HG03060 (cell line): Measurements from ENCODE around the gene LNX1.

Source experiments
- ATAC-seq: cut with Tn5 transposase; IDR thresholded peaks from one replicate; pipeline ENCODE4 v1.9.1; 2021; ENCODE audit warnings: low read depth, moderate number of reproducible peaks; ENCODE audit not compliant: unreplicated experiment

LNX1 gene

GRCh38 chr4:53591372-53591892, at the start of gene LNX1:
TSS of gene LNX1 (minus strand) at chr4:53591486. CDS start at chr4:53574002, 17,484 bp downstream.
- no peak for ATAC-seq

GRCh38 chr4:53640576-53641453, 49.5 kb upstream of the LNX1 start:
- peak; percentile 70 for ATAC-seq

- ATAC-seq: no peak
These were observed 47.6 kb upstream of the LNX1 start for GRCh38 chr4:53638919-53639318.

GRCh38 chr4:53637348-53637747, 46.1 kb upstream of the LNX1 start:
- ATAC-seq: no peak

- no peak for ATAC-seq
These were observed 44.6 kb upstream of the LNX1 start for GRCh38 chr4:53635697-53636483.

GRCh38 chr4:53633608-53634007, 42.3 kb upstream of the LNX1 start:
- ATAC-seq: no peak

GRCh38 chr4:53629296-53629695, 38.0 kb upstream of the LNX1 start:
- no peak for ATAC-seq

GRCh38 chr4:53626491-53626890, 35.2 kb upstream of the LNX1 start:
- ATAC-seq: no peak

- no peak for ATAC-seq
These were observed 34.6 kb upstream of the LNX1 start for GRCh38 chr4:53625888-53626287.

GRCh38 chr4:53622739-53623151, 31.5 kb upstream of the LNX1 start:
- ATAC-seq: no peak

- no peak for ATAC-seq
These were observed 29.7 kb upstream of the LNX1 start for GRCh38 chr4:53620956-53621355.

GRCh38 chr4:53619431-53619830, 28.1 kb upstream of the LNX1 start:
- ATAC-seq: no peak

- no peak for ATAC-seq
These were observed 27.0 kb upstream of the LNX1 start for GRCh38 chr4:53618321-53618720.

GRCh38 chr4:53617101-53617680, 25.9 kb upstream of the LNX1 start:
- no peak for ATAC-seq

- no peak for ATAC-seq
These were observed 24.9 kb upstream of the LNX1 start for GRCh38 chr4:53616219-53616618.

- no peak for ATAC-seq
These were observed 23.3 kb upstream of the LNX1 start for GRCh38 chr4:53614591-53614990.

- no peak for ATAC-seq
These were observed 22.1 kb upstream of the LNX1 start for GRCh38 chr4:53613428-53613827.

- peak; percentile 16 for ATAC-seq
These were observed 17.4 kb upstream of the LNX1 start for GRCh38 chr4:53608649-53609048.

- ATAC-seq: peak; percentile 65
These were observed 17.0 kb upstream of the LNX1 start for GRCh38 chr4:53608242-53608641.

- no peak for ATAC-seq
These were observed 14.5 kb upstream of the LNX1 start for GRCh38 chr4:53605783-53606182.

GRCh38 chr4:53602390-53602789, 11.1 kb upstream of the LNX1 start:
- ATAC-seq: no peak
